ENCODE data around the gene ZNF777.
"Not testable (repeated sequence)": the region's sequence is repeated elsewhere in the genome, so short reads cannot be mapped to it uniquely, and the experiment has no call there.

Gene ZNF777

DNA sequence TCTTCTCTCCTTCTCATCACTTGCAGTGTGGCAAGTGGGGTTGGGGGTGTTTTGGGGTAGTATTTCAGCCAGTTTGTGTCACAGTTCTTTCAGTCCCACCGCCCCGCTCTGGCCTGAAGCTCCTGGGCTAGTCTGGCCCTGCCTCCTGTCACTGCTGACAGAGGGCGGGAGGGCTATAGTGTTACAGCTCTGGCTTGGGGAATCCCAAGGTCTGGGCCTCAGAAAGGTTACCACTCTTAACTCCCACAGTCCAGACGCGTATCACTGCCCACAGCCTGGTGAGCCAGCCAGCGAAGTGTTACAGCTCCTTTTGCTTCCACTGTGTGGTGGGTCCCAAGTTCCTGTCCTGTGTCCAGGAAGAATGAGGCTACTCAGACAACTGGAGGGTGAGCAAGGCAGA is 56.0 kb downstream of the ZNF777 start:
- DNase-seq = no peak

DNA sequence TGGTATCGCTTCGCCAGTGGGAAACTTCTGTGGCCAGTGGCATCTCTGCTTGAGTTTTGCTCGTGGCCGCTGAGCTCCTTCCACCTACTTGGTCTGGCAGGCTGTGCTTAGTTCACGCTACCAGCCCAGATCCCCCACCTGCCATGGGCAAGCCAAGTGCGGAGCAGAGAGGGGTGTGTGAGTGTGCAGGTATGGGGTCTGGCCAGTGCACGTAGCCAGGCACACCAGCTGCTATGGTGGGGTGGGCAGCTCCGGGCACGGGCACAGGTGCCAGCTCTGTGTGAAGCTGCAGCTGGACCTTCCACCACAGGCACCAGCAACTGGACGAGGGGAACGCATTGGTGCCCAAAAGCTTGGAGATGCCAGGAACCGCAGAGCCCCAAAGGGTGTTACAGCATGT is 56.5 kb downstream of the ZNF777 start:
- DNase-seq = no peak

DNA sequence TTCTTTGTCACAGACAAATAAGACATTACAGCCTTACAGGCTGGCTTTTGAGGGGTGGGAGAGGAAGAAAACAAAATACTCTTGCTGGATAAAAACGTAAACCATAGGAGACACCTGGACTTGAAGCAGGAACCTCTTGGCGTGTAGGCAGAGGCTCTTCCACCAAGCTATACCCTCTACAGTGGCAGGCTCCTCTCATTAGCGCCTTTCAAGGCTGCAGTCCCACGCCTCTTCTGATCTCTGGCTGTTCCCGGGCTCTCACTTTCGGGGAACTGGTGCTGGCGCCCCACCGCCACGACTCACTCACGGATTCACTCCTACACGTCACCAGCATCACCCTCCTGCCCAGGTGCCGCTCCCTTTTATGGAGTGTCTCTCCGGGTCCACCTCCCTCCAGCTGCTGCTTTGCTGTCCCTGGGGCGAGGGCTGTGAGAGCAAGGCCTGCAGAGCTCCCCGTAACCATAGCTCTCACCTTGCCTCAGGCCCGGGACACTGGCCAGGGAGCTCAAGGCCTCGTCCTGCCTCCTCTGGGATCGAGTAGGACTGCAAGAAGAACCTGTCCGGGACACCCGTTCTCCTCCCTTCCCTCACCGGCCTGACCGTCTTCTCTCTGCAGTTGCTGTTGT is 62.6 kb downstream of the ZNF777 start:
- DNase-seq = no peak

DNA sequence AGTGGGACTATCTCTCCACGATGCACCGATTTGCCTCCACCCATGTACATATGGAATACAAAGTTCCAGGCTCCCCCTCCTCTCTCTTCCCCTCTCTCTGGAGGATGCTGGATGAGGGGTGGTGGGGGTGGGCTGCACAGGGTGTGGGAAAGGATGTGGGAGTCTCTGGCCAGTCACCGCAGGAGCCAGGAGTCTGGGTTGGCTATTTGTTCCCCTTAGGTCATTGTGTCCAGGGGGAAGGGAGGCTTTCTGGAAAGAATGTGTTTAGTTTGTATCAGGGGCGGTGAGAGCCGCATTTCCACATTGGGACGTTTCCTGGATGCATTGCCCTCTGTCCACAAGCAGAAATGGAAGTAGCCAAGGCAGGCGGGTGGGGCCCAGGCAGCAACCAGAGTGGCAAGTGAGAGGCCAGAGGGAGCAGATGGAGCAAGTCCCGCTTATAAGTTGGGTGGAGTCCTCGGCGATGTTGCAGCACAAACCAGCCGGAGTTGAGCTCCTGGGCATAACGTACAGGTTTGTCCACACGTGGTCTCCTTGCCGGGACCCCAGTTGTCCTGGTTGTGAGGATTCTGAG is 63.3 kb downstream of the ZNF777 start:
- no peak for DNase-seq

DNA sequence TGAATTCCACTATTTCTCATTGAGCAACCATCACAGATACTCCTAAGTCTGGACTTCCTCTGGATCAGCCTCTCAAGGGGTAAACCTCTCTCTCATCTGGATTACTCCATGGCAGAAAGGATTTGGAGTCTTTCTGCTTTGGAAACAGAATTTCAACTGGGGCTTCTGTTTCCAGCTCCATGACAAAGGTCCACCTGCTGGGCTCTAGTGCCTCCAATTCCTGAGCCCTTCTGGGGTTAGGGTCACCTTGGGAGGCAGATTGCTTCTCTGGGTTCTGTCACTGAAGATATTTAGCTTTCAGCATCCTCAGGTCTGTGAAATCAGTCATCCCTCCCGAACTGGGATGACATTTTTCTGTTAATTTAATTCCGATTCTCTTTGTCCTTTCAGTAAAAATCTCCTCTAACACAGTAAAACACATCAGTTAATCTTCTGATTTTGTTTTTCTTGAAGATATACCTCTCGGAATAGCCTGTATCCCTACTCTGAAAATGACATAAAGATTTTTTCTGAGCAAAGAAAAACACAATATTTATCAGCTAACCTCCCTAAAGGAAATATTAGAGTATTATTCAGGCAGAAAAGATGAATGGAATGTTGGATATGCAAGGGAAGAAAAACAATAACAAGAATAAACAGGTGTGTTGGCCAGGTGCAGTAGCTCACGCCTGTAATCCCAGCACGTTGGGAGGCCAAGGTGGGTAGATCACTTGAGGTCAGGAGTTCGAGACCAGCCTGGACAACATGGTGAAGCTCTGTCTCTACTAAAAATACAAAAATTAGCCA is 72.1 kb downstream of the ZNF777 start:
- DNase-seq = not testable (repeated sequence)

- DNase-seq = not testable (repeated sequence)
Measured at GRCh38 chr7:149386514-149386913, 74.3 kb downstream of the ZNF777 start.

DNA sequence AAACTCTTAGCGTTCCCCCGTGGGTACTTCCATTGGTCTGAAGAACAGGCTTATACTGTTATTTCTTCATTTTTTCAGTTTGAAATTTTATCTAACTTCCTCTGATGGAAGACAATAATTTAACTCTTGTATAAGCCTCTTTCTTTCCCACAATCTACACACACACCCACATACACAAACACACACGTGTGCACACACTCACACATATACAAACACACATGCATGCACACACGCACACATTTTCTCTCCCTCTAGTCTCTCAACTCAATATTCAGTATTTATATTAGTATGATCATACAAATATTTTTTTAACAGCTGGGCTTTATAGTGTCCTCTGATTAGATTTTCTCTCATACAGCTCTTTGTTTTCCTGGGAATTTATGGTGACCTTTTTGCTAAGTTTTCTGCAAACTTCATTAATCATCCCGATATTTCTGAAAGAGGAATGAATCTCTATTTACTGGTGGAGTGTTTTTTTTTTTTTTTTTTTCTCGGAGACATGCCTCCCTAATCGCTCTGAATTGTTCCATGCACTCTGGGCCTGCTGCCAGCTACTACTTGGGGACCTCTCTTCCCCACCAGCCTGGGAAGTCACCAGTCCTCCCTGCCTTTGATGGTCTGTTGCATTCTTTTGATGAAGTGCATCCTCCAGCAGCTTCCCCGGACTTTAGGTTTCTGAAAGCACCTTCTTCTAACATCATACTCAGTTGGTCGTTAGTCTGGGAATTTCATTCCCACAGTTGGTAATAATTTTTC is 75.5 kb downstream of the ZNF777 start:
- DNase-seq = no peak

Data from NCI-H1694 (cell line).